ENCODE data around the gene MEIS2. TPM values are rescaled to one million over a fixed set of nuclear protein-coding genes. Genes with fewer than 3 reads are reported as not detected.

The MEIS2 gene
- total and polyA plus RNA-seq, 2 of the 13 experiments (the other 11 are each of a cell fraction or from before 2014, with no cell fraction given): 10.7 to 12.4 TPM

- TF ChIP-seq, protein P1, sequence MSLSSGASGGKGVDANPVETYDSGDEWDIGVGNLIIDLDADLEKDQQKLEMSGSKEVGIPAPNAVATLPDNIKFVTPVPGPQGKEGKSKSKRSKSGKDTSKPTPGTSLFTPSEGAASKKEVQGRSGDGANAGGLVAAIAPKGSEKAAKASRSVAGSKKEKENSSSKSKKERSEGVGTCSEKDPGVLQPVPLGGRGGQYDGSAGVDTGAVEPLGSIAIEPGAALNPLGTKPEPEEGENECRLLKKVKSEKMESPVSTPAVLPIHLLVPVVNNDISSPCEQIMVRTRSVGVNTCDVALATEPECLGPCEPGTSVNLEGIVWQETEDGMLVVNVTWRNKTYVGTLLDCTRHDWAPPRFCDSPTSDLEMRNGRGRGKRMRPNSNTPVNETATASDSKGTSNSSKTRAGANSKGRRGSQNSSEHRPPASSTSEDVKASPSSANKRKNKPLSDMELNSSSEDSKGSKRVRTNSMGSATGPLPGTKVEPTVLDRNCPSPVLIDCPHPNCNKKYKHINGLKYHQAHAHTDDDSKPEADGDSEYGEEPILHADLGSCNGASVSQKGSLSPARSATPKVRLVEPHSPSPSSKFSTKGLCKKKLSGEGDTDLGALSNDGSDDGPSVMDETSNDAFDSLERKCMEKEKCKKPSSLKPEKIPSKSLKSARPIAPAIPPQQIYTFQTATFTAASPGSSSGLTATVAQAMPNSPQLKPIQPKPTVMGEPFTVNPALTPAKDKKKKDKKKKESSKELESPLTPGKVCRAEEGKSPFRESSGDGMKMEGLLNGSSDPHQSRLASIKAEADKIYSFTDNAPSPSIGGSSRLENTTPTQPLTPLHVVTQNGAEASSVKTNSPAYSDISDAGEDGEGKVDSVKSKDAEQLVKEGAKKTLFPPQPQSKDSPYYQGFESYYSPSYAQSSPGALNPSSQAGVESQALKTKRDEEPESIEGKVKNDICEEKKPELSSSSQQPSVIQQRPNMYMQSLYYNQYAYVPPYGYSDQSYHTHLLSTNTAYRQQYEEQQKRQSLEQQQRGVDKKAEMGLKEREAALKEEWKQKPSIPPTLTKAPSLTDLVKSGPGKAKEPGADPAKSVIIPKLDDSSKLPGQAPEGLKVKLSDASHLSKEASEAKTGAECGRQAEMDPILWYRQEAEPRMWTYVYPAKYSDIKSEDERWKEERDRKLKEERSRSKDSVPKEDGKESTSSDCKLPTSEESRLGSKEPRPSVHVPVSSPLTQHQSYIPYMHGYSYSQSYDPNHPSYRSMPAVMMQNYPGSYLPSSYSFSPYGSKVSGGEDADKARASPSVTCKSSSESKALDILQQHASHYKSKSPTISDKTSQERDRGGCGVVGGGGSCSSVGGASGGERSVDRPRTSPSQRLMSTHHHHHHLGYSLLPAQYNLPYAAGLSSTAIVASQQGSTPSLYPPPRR (CRISPR knock-in tag; IDR thresholded peaks at IDR 0.05; ENCODE audit: borderline replicate concordance): no peak
- TF ChIP-seq BCLAF1 (IDR thresholded peaks at IDR 0.05) (no peak), FOXJ3 (CRISPR knock-in tag; IDR thresholded peaks at IDR 0.05; ENCODE audit: borderline replicate concordance) (no peak), ZNF770 (CRISPR knock-in tag; IDR thresholded peaks at IDR 0.05) (no peak), ZBTB38 (CRISPR knock-in tag; IDR thresholded peaks at IDR 0.05) (no peak), DRAP1 (CRISPR knock-in tag; IDR thresholded peaks at IDR 0.05) (no peak), ZNF772 (CRISPR knock-in tag; IDR thresholded peaks at IDR 0.05) (no peak), SNAPC2 (CRISPR knock-in tag; IDR thresholded peaks at IDR 0.05) (no peak), SAP130 (CRISPR knock-in tag; IDR thresholded peaks at IDR 0.05; ENCODE audit: low read depth) (peak; percentile 57), KDM6A (CRISPR knock-in tag; IDR thresholded peaks at IDR 0.05; ENCODE audit: low read depth) (0 out of 2 replicates have a peak, but pooled peaks have one; percentile 27), ZBTB37 (CRISPR knock-in tag; IDR thresholded peaks at IDR 0.05) (peak; percentile 72; the same call in 1 of the 2 replicates), RARA (CRISPR knock-in tag; IDR thresholded peaks at IDR 0.05) (peak; percentile 40), TP53 (CRISPR knock-in tag; conservative IDR thresholded peaks at IDR 0.05) (no peak), FOXO1 (CRISPR knock-in tag; IDR thresholded peaks at IDR 0.05) (no peak), ZMAT3 (CRISPR knock-in tag; conservative IDR thresholded peaks at IDR 0.05) (no peak), PLSCR1 (CRISPR knock-in tag; IDR thresholded peaks at IDR 0.05; ENCODE audit: borderline replicate concordance) (no peak)
Measured at GRCh38 chr15:37034835-37035748, 65.3 kb downstream of the MEIS2 start (continued).

Data from HepG2 (cell line).